Sigmoid colon (tissue), 4 donors: ENCODE results near the gene NECTIN1.

Source experiments
- CTCF ChIP-seq, 4 experiments: fragments of 450-650 bp in 3 of 4; fragments of 200-600 bp in 1 of 4; IDR thresholded peaks; one replicate each; pipeline ENCODE4 v1.5.1; 2016 to 2019; ENCODE audit warnings: antibody characterized with exemption in 4 of 4, mild to moderate bottlenecking in 3 of 4, moderate library complexity in 2 of 4
- POLR2AphosphoS5 ChIP-seq, 4 donors: sonication (generic); formaldehyde crosslinking; IDR thresholded peaks; one replicate each; pipeline ENCODE4 v1.6.1; 2017; ENCODE audit warnings: antibody characterized with exemption in 4 of 4

- TF ChIP-seq POLR2AphosphoS5 (IDR thresholded peaks at IDR 0.05) = no peak
- no peak for TF ChIP-seq CTCF (IDR thresholded peaks at IDR 0.05)
These were observed 20.1 kb upstream of the NECTIN1 start for GRCh38 chr11:119749006-119749565.
